Measurements from ENCODE around the gene ZNF296. TPM values are rescaled to one million over a fixed set of nuclear protein-coding genes. Genes with fewer than 3 reads are reported as not detected.
A peak's percentile ranks its signal among the peaks of the same experiment; 100 is the strongest.

Gene ZNF296
- total and polyA plus RNA-seq, 2 of the 8 experiments (the other 6 are each of a cell fraction or from before 2014, with no cell fraction given), result 2.7 to 7.5 TPM

DNA sequence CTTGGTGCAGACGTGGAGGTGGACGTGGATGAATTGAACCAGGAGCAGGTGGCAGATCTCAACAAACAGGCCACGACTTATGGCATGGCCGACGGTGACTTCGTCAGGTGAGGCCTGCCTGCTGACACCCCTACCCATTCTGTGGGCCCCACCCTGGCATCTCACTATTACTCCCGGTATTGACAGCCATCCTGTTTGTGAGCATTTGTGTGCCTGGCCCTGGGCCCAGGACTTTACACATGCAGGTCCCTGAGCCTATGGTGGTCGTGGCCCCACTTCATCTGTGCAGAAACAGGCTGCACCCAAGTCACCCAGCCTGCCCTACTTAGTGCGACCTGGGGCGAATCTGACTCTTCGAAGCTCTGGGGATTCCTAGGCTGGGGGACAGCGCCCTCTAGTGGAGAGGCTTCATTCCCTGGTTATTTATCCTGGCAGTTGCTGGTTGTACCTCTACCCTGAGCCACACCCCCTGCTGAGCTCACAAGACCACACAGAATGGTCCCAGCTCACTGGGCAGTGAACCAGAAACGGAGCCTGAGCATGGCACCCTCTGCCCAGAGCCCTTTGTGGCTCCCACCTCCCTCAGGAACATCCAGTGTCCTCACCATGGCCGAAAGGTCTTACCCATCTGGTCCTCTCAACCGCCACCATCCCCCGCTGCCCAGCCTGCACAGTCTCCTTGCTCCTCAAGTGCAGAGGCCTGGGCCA lies 16.9 kb downstream of the ZNF296 start (continued):
- TF ChIP-seq, protein P1, sequence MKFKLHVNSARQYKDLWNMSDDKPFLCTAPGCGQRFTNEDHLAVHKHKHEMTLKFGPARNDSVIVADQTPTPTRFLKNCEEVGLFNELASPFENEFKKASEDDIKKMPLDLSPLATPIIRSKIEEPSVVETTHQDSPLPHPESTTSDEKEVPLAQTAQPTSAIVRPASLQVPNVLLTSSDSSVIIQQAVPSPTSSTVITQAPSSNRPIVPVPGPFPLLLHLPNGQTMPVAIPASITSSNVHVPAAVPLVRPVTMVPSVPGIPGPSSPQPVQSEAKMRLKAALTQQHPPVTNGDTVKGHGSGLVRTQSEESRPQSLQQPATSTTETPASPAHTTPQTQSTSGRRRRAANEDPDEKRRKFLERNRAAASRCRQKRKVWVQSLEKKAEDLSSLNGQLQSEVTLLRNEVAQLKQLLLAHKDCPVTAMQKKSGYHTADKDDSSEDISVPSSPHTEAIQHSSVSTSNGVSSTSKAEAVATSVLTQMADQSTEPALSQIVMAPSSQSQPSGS (IDR thresholded peaks at IDR 0.05; ENCODE audit: low read length), result peak; percentile 80

All from H1 (cell line).